ENCODE measurements around the gene PHACTR3. TPM values are rescaled to one million over a fixed set of nuclear protein-coding genes. Genes with fewer than 3 reads are reported as not detected.

The PHACTR3 gene
- polyA plus RNA-seq, 1 donor: 12.4 TPM

- no peak for DNase-seq
Observed at GRCh38 chr20:59572515-59572914, 31.8 kb upstream of the PHACTR3 start.

- DNase-seq: no peak
Observed at GRCh38 chr20:59573837-59574236, 30.5 kb upstream of the PHACTR3 start.

- DNase-seq: no peak
Observed at GRCh38 chr20:59574308-59574707, 30.0 kb upstream of the PHACTR3 start.

GRCh38 chr20:59575216-59575615, 29.1 kb upstream of the PHACTR3 start:
- DNase-seq: no peak

- no peak for DNase-seq
Observed at GRCh38 chr20:59575653-59576052, 28.7 kb upstream of the PHACTR3 start.

GRCh38 chr20:59576216-59576953, 28.0 kb upstream of the PHACTR3 start:
- DNase-seq: no peak

- no peak for DNase-seq
Observed at GRCh38 chr20:59577037-59577808, 27.1 kb upstream of the PHACTR3 start.

GRCh38 chr20:59577809-59578435, 26.4 kb upstream of the PHACTR3 start:
- DNase-seq: no peak

GRCh38 chr20:59578436-59579403, 25.6 kb upstream of the PHACTR3 start:
- DNase-seq: no peak

GRCh38 chr20:59579404-59580145, 24.8 kb upstream of the PHACTR3 start:
- no peak for DNase-seq

- peak; percentile 44 for DNase-seq
Observed at GRCh38 chr20:59580146-59580946, 24.0 kb upstream of the PHACTR3 start.

GRCh38 chr20:59580991-59581401, 23.3 kb upstream of the PHACTR3 start:
- no peak for DNase-seq

GRCh38 chr20:59581993-59582679, 22.2 kb upstream of the PHACTR3 start:
- DNase-seq: no peak

GRCh38 chr20:59583428-59584277, 20.7 kb upstream of the PHACTR3 start:
- no peak for DNase-seq

- no peak for DNase-seq
Observed at GRCh38 chr20:59584278-59584925, 19.9 kb upstream of the PHACTR3 start.

- DNase-seq: no peak
Observed at GRCh38 chr20:59585714-59586409, 18.5 kb upstream of the PHACTR3 start.

GRCh38 chr20:59586613-59587012, 17.7 kb upstream of the PHACTR3 start:
- no peak for DNase-seq

All from left kidney (tissue), 2 donors.